Kidney (tissue), 14 donors: Measurements from ENCODE around the gene TMEM52. TPM values are rescaled to one million over a fixed set of nuclear protein-coding genes. Genes with fewer than 3 reads are reported as not detected.

ENCODE experiments used
- DNase-seq, 5 donors: peaks; one replicate each; pipeline ENCODE4 v3.0.0-alpha.2; 2013 to 2020
- FAIRE-seq: peaks from 2 replicates; lab custom pipeline; 2012; peaks lifted over from hg19 to GRCh38; lab: Jason Lieb, UNC
- H3K27ac ChIP-seq, 2 donors: one replicate each; pipeline ENCODE4 v1.7.0; 2013; ENCODE audit warnings: low read depth in 2 of 2, low read length in 2 of 2, inconsistent platforms in 1 of 2
- H3K27me3 ChIP-seq: one replicate; pipeline ENCODE4 v1.7.1; 2013; ENCODE audit warnings: low read length, inconsistent platforms; ENCODE audit not compliant: control insufficient read depth, insufficient read depth
- H3K36me3 ChIP-seq, 3 donors: one replicate each; pipeline versions ENCODE4 v1.7.0 to v1.7.1; 2013; ENCODE audit warnings: low read length in 3 of 3, control low read depth in 1 of 3, inconsistent platforms in 1 of 3; ENCODE audit not compliant: insufficient read depth in 3 of 3, control insufficient read depth in 2 of 3
- H3K4me1 ChIP-seq, 3 donors: one replicate each; pipeline versions ENCODE4 v1.7.0 to v1.7.1; 2013; ENCODE audit warnings: low read length in 3 of 3, inconsistent platforms in 1 of 3, low read depth in 1 of 3; ENCODE audit not compliant: control insufficient read depth in 2 of 3, insufficient read depth in 2 of 3
- H3K4me3 ChIP-seq, 3 donors: one replicate each; pipeline versions ENCODE4 v1.7.0 to v1.8.1; 2013; ENCODE audit warnings: low read length in 3 of 3, control low read depth in 1 of 3, inconsistent platforms in 1 of 3
- H3K9ac ChIP-seq, 3 donors: one replicate each; pipeline versions ENCODE4 v1.7.0 to v1.7.1; 2013; ENCODE audit warnings: low read length in 3 of 3, control low read depth in 1 of 3, inconsistent platforms in 1 of 3
- H3K9me3 ChIP-seq, 3 donors: one replicate each; pipeline versions ENCODE4 v1.7.0 to v1.7.1; 2013; ENCODE audit warnings: low read length in 3 of 3, control low read depth in 1 of 3, inconsistent platforms in 1 of 3; ENCODE audit not compliant: control insufficient read depth in 2 of 3, insufficient read depth in 1 of 3
- CTCF ChIP-seq: IDR thresholded peaks from 3 replicates; pipeline ENCODE4 v1.5.1; 2012; ENCODE audit warnings: mild to moderate bottlenecking, moderate library complexity, borderline replicate concordance; ENCODE audit not compliant: insufficient read depth; ENCODE audit errors: extremely low read depth
- intact Hi-C: fragments of 100-400 bp; cut with DNase I; formaldehyde crosslinking; loops from one replicate; pipeline ENCODE4 v1.11.1; 2022
- polyA plus RNA-seq: library from polyadenylated mRNA; stranded (reverse); fragments of 350-450 nt; fragmentation: Illumina TruSeq; extraction: RNeasy Lipid Tissue Mini Kit (QIAGEN cat#74804); gene quantifications from one replicate; pipeline ENCODE4 v1.2.3, GENCODE V29; 2014; ENCODE audit warnings: low read depth, low replicate concordance; ENCODE audit not compliant: insufficient read depth
- total RNA-seq: library from RNA; stranded (reverse); fragmentation: NEBNext Ultra II Directional; extraction: Animal tissue kit (Norgen Biotek cat#: 25700); gene quantifications from one replicate; pipeline ENCODE4 v1.2.1, GENCODE V29; 2021
- donor health status: control.
- donor health status: control.
- donor health status: control.
- donor health status: control.
- donor health status: control.
- donor health status: DM: yes; HTN: yes; CAD: no.
- donor health status: Normal renal cell carcinoma (clear cell type).

TMEM52 gene
- total and polyA plus RNA-seq, 2 donors from 2014 or later = 0.50 to 5.1 TPM

- Histone ChIP-seq H3K4me1 (no peaks in the 10 kb centered on the region), H3K9me3 (no peaks in the 10 kb centered on the region), H3K27ac (no peak overlapping the region), H3K4me3 (no peak overlapping the region), H3K27me3 (no peaks in the 10 kb centered on the region), H3K36me3 (no peaks in the 10 kb centered on the region), H3K9ac (no peak overlapping the region)
- no peak for TF ChIP-seq CTCF
- no peak for FAIRE-seq
- DNase-seq = peak in 1 of 5 donors; percentile 37
- intact Hi-C loops = loop anchor here (10.0 kb wide), 1 partner anchor 88 kb away; no protein-coding TSS in a partner anchor
These were observed 37.8 kb upstream of the TMEM52 start for GRCh38 chr1:1956586-1957532.

GRCh38 chr1:1956101-1956500 lies 37.0 kb upstream of the TMEM52 start:
- TF ChIP-seq CTCF = no peak
- H3K4me1 ChIP-seq = no peaks in the 10 kb centered on the region
- H3K27ac ChIP-seq = no peak overlapping the region
- FAIRE-seq (no peak), DNase-seq (no peak)
- H3K9me3 ChIP-seq = no peaks in the 10 kb centered on the region
- no peak overlapping the region for H3K4me3 ChIP-seq
- intact Hi-C loops = loop anchor here (10.0 kb wide), 1 partner anchor 89 kb away; no protein-coding TSS in a partner anchor
- no peaks in the 10 kb centered on the region for H3K36me3 ChIP-seq
- no peak overlapping the region for H3K9ac ChIP-seq
- H3K27me3 ChIP-seq = no peaks in the 10 kb centered on the region

GRCh38 chr1:1955621-1956094 lies 36.6 kb upstream of the TMEM52 start:
- Histone ChIP-seq H3K4me1 (no peaks in the 10 kb centered on the region), H3K9ac (no peak overlapping the region), H3K36me3 (no peaks in the 10 kb centered on the region), H3K9me3 (no peaks in the 10 kb centered on the region), H3K27ac (no peak overlapping the region), H3K27me3 (no peaks in the 10 kb centered on the region), H3K4me3 (no peak overlapping the region)
- intact Hi-C loops = loop anchor here (10.0 kb wide), 1 partner anchor 89 kb away; no protein-coding TSS in a partner anchor
- DNase-seq (peak in 4 of 5 donors; percentile 33 to 60 (median 52)), FAIRE-seq (no peak)
- TF ChIP-seq CTCF = no peak
